ENCODE data around the gene ARHGEF39. TPM values are rescaled to one million over a fixed set of nuclear protein-coding genes. Genes with fewer than 3 reads are reported as not detected.
A peak's percentile ranks its signal among the peaks of the same experiment; 100 is the strongest.

ARHGEF39 gene, protein sequence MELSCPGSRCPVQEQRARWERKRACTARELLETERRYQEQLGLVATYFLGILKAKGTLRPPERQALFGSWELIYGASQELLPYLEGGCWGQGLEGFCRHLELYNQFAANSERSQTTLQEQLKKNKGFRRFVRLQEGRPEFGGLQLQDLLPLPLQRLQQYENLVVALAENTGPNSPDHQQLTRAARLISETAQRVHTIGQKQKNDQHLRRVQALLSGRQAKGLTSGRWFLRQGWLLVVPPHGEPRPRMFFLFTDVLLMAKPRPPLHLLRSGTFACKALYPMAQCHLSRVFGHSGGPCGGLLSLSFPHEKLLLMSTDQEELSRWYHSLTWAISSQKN
- 1 to 10 TPM; 1.5 to 3.1 TPM for total RNA-seq
- polyA plus RNA-seq (ENCODE audit: insufficient read length in 6 of 6): 10 to 100 TPM in 4 of 6 donors, 1 to 10 TPM in 2; 7.6 to 17.7 (median 11.2) TPM
- long read RNA-seq, donor 1, partial matches to known transcripts: 0 of 1 reads
- long read RNA-seq, donor 1, other reads (novel, unspliced or antisense): 0 of 1 reads
- long read RNA-seq, donor 2, partial matches to known transcripts: 0 of 4 reads
- long read RNA-seq, donor 2, other reads (novel, unspliced or antisense): 0 of 4 reads
- long read RNA-seq, donor 3: 0 reads
- long read RNA-seq, donor 4, partial matches to known transcripts: 0 of 2 reads
- long read RNA-seq, donor 4, other reads (novel, unspliced or antisense): 0 of 2 reads
- long read RNA-seq, donor 5, partial matches to known transcripts: 0 of 2 reads
- long read RNA-seq, donor 5, other reads (novel, unspliced or antisense): 0 of 2 reads
- long read RNA-seq, donor 6, partial matches to known transcripts: 0 of 1 reads
- long read RNA-seq, donor 6, other reads (novel, unspliced or antisense): 0 of 1 reads
- long read RNA-seq, donor 7: 0 reads
- long read RNA-seq, donor 8, partial matches to known transcripts: 0 of 2 reads
- long read RNA-seq, donor 8, other reads (novel, unspliced or antisense): 0 of 2 reads
- long read RNA-seq, donor 9: 0 reads
- long read RNA-seq, donor 10, partial matches to known transcripts: 0 of 2 reads
- long read RNA-seq, donor 10, other reads (novel, unspliced or antisense): 1 of 2 reads
- long read RNA-seq, donor 11, partial matches to known transcripts: 0 of 1 reads
- long read RNA-seq, donor 11, other reads (novel, unspliced or antisense): 0 of 1 reads
- long read RNA-seq, donor 12: 0 reads

GRCh38 chr9:35664531-35665470 lies at the start of gene ARHGEF39:
TSS of gene ARHGEF39 (minus strand) at chr9:35665195. CDS start at chr9:35665169, 26 bp downstream.
- intact Hi-C loops (cut with DNase I): loop anchor here in 1 of 2 donors (10.0 kb wide), 1 partner anchor 60 kb away; no protein-coding TSS in a partner anchor
- no peaks in the 10 kb centered on the region for H3K27me3 ChIP-seq
- H3K9me3 ChIP-seq: no peaks in the 10 kb centered on the region

GRCh38 chr9:35714123-35714522 lies 49.1 kb upstream of the ARHGEF39 start:
- no peak overlapping the region for H3K4me3 ChIP-seq
- no peaks in the 10 kb centered on the region for H3K27me3 ChIP-seq
- H3K36me3 ChIP-seq: peaks cover 2 to 100% of the 10 kb centered on the region in 2 donors
- H3K27ac ChIP-seq: no peak overlapping the region
- intact Hi-C loops (cut with DNase I): no loop called here
- DNase-seq: no peak
- ATAC-seq: no peak
- TF ChIP-seq CTCF (IDR thresholded peaks at IDR 0.05): no peak
- no peaks in the 10 kb centered on the region for H3K9me3 ChIP-seq
- H3K4me1 ChIP-seq: no peaks in the 10 kb centered on the region

More at GRCh38 chr9:35664531-35665470, at the start of gene ARHGEF39:
- ATAC-seq (peak; percentile 97), DNase-seq (peak; percentile 71 to 97 (median 86))
- no peak for TF ChIP-seq CTCF (IDR thresholded peaks at IDR 0.05)
- Histone ChIP-seq H3K4me1 (peaks cover 0 to 49% of the 10 kb centered on the region in 2 donors), H3K4me3 (peak within 1 kb of the TSS; percentile 53), H3K27ac (peak within 1 kb of the TSS in 1 of 2 donors; percentile 59), H3K36me3 (peaks cover 0 to 21% of the 10 kb centered on the region in 2 donors)

- ATAC-seq: no peak
- TF ChIP-seq CTCF (IDR thresholded peaks at IDR 0.05): no peak
- Histone ChIP-seq H3K4me3 (no peak overlapping the region), H3K27me3 (no peaks in the 10 kb centered on the region), H3K9me3 (no peaks in the 10 kb centered on the region), H3K4me1 (no peaks in the 10 kb centered on the region), H3K27ac (no peak overlapping the region), H3K36me3 (peaks cover 2 to 100% of the 10 kb centered on the region in 2 donors)
- intact Hi-C loops (cut with DNase I): no loop called here
- DNase-seq: no peak
Measured at GRCh38 chr9:35713578-35713977, 48.6 kb upstream of the ARHGEF39 start.

- Histone ChIP-seq H3K27me3 (no peaks in the 10 kb centered on the region), H3K36me3 (peaks cover 2 to 100% of the 10 kb centered on the region in 2 donors), H3K27ac (no peak overlapping the region), H3K9me3 (no peaks in the 10 kb centered on the region), H3K4me3 (no peak overlapping the region), H3K4me1 (no peaks in the 10 kb centered on the region)
- TF ChIP-seq CTCF (IDR thresholded peaks at IDR 0.05): no peak
- no peak for ATAC-seq
- intact Hi-C loops (cut with DNase I): no loop called here
- no peak for DNase-seq
Measured at GRCh38 chr9:35712762-35713400, 47.9 kb upstream of the ARHGEF39 start.
